8988T (cell line): ENCODE data around the gene GLP1R.

Experiments
- DNase-seq: peaks from one replicate; pipeline ENCODE4 v3.0.0; 2011

Gene GLP1R

DNA sequence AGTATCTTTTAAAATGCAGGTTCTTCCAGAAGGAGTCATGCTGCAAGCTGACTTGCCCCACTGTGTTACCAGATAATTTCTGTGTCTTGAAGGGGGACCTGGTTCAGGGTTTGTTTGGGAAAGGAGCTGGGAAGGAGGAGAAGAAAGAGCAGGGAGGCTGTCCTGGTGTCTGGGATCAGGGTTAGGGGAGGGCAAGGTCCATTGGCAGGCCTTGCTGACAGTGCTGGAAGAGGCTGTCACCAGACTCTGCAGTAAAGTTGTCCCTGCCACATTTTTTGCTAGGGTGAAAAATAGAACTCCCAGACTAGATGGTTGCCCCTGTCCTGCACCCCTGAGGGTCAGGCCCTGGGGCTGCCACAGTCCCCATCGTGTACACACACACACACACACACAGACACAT is 14.9 kb downstream of the GLP1R start:
- no peak for DNase-seq

DNA sequence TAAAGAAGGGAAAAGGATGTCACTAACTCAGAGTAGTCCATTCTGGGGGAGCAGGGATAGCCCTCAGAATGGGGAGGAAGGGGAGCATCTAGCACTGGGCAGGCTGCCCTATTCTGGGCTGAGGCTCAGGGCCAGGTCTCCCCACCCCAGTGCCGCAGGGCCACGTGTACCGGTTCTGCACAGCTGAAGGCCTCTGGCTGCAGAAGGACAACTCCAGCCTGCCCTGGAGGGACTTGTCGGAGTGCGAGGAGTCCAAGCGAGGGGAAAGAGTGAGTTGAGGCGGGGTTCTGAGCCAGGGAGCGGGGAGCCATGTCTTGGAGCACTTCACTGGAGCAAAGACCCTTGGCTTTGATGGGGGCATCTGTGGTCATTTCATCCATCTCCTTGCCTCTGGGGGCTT is 17.0 kb downstream of the GLP1R start:
- DNase-seq, result no peak

- DNase-seq, result no peak
Measured at GRCh38 chr6:39068391-39068790, 19.8 kb downstream of the GLP1R start.

GRCh38 chr6:39072830-39073229 is 24.2 kb downstream of the GLP1R start:
- no peak for DNase-seq

GRCh38 chr6:39073471-39074355 is 25.1 kb downstream of the GLP1R start:
- DNase-seq, result no peak

DNA sequence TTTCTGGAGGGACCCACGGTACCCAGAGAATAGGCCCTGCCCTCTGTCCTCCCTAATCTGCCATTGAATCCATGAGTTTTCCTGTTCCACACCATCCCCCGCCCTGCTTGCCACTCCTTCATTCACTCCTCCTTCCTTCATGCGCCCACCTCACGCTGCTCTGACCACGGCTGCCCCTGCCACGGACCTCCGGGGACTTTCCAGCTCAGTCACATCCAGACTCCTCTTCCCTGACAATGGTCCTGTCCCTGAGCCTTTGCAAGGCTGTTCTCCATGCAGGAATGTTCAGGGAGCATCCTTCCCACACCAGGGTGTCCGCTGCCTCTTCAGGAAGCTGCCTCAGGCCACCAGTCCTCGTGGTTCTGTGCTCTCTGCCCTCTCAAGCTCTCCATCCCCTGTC is 25.9 kb downstream of the GLP1R start:
- DNase-seq, result no peak

DNA sequence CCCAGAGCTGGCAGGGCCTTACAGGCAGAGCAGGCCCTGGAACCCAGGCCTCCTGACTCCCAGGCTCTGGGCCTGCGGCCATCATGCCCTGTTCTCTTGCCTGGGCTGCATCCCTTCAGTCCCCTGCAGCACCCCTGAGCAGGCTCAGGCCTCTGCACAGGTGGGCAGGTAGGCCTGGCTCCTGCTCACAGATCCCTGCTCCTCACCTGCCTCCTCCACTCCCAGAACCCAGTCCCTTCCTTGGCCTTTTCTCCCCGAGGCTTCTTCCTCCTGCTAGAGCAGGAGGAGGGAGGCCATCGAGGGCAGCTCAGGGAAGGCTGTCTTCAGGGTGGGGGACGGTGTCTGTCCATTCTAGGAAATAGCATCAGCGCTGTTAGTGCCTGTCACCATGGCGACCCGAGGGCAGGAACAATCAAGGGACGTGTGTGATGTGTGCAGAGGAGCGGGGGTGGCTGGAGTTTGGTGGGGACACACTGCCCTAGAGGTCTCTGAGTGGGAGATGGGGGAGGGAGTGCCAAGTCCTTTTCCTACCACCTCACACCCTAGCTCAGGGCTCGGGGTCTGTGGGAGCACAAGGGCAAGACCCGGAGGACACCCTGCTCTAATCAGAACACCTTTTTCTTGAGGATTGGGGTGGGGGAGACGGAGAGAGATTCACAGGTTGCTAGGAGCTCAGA is 26.6 kb downstream of the GLP1R start:
- no peak for DNase-seq

DNA sequence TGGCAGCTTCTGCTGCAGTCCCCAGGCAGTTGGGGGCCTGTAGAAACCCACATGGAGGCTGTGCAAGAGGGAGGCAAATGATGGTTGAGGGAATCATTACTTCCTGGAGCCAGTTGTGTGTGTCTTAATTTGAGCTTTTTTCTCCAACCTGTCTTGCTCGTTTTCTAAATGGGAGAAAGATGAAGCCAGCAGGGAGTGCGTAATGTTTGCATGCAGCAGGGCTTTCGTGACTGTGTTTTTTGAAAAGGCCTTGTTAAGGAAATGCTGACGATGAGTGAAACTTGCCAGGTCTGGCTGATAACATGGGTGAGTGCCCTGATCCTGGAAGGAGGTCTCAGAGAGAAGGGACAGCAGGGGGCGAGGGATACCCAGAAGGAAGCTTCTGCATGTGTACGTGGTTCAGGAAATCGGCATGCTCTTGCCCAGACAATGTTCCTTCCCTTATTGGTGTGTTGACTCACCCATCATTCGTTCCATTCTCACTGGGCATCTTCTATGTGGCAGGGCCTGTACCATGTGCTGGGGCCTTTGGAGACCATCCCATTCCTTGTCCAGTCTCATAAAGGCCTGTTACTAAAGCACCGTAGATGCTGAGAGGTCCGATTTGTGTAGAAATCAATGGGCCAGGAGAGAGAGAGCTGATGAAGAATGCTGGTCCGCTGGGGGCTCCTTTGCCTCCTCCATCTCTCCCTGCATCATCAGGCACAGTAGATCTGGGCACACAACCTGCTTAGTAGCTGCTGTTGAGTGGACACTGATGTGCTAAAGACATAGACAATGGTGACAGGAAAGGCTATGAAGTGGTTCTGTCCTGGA is 27.4 kb downstream of the GLP1R start:
- no peak for DNase-seq

- no peak for DNase-seq
Measured at GRCh38 chr6:39076623-39077535, 28.3 kb downstream of the GLP1R start.

DNA sequence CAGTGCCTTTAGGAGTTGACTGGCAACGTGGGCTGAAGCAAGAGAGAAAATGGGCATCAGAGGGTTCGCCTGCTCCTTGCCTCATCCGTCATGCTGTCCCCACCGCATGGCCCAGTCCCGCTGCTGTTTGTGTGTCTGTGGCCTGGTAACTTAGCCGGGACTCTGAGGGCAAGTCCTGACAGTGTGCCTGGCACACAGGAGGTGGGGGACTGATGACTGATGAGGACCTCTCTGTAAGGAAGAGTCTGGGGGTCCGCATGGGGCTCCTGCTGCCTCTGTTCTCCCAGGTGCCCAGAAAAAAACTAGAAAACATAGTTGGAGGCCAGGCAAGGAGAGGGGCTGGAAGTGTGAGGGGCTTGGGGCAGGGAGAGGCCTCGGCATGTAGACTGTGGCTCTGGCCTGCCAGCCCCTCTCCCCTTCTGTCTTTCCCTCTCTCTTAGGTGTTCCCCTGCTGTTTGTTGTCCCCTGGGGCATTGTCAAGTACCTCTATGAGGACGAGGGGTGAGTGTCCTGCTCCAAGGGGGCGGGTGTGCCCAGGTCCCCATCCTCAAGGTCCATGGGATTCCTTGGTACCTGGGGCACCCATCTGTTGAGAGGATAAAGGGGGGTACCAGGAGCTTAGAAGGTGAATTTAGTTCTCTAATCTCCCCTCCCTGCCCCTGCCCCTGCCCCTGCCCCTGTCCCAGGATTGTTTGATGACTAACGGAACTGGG is 29.5 kb downstream of the GLP1R start:
- no peak for DNase-seq

GRCh38 chr6:39078695-39079094 is 30.1 kb downstream of the GLP1R start:
- no peak for DNase-seq

DNA sequence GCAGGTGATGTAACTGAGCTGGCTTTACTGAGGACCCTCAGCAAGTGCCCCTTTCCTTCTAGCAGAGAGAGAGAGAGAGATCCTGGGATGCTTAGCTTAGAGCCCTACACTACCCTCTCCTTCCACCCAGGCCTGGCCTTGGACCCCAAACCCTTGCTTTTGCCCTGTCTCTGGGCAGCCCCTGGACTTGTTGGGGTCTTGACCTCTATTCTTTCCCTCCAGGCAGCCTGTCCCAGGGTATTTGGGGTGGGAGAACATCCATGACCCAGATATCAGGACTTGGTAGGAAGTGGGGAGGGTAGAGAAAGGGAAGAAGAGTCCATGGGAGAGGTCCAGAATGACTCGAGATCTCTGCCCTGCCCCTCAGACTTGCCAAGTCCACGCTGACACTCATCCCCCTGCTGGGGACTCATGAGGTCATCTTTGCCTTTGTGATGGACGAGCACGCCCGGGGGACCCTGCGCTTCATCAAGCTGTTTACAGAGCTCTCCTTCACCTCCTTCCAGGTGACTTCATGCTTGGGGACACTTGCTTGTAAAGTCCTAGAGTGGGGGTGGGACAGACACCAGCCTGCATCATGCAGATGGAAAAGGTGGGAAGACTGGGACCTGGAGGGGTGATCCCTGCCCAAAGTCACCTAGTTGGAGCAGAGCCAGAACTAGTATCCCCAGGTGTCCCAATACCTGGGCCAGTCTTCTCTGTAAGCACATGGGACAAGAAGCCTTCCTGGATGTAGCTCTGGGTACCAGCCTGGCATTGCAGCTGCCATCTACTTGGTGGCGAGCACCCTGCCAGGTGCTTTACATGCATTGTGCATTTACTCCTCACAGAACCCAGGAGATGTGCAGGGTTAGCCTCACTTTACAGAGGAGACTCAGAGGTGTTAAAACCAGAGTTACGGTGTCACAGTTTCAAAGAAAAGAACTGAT is 30.9 kb downstream of the GLP1R start:
- no peak for DNase-seq

- no peak for DNase-seq
Measured at GRCh38 chr6:39080246-39080875, 31.8 kb downstream of the GLP1R start.

DNA sequence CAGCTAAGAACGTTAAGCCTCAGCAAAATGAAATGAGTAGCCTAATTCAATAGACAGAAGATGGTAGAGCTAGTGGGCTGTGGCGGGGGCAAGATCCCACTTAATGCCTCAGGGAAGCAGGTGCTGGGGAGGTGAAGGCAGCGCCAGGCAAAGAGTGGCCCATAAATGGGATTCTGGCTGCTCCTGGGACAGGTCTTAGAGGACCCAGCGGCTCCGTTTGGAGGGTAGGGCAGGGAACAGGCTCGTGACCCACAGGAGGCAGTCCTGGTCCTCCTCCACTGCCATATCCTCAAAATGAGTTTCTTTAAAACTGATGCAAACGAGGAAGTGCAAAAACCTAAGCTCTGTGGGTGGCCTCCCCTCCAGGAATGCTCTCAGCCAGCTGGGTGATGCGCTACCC is 33.7 kb downstream of the GLP1R start:
- no peak for DNase-seq

DNA sequence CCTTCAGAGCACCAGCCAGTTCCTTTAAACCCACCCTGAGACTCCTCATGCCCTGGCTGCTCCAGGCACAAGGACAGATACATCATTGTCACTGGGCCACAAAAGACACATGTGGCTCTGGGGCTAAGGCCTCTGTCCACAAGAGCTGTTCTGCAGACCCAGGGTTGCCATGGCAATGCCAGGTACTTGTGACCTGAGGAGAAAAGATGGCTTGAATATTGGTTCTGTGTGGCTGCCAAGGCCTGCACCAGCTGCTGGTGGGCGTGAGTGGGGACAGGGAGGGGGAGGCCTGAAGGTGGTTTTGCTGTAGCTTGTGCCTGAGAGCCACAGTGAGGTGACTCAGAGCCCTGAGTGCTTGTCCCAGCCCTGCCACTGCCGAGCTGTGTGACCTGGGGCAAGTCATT is 34.7 kb downstream of the GLP1R start:
- DNase-seq, result no peak

- no peak for DNase-seq
Measured at GRCh38 chr6:39084506-39084905, 35.9 kb downstream of the GLP1R start.

DNA sequence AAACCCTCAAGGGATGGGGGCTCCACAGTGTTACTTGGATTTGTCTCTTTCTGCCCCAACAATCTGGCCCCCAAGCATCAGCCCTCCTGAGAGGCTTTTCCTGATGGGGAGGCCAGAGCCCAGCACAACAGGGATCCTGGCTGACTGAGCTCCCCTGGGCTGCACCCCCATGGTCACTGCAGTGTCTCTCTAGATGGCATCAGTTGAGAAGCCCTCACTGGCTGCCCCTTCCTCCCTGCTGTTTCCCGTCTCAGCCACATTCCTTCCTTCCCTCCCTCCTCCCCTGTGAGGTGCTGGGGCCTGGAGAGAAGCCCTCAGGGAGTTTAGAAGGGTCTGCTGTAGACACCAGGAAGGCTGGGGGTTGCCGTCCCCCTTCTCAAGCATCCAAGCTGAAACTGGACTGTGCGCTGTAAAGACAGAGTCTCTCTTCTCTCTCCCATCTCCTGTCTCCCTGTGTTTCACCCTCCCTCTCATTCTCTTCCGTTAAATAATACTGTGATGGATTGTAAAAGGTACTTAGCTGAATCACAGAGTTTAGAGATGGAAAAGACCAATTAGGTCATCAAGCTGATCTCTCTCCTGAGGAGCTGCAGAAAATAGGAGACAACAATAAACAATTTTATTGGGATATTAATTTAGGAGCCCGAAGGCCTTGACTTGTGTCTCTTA is 36.7 kb downstream of the GLP1R start:
- DNase-seq, result no peak

GRCh38 chr6:39086294-39086693 is 37.7 kb downstream of the GLP1R start:
- DNase-seq, result no peak

- DNase-seq, result no peak
Measured at GRCh38 chr6:39086711-39087110, 38.1 kb downstream of the GLP1R start.

DNA sequence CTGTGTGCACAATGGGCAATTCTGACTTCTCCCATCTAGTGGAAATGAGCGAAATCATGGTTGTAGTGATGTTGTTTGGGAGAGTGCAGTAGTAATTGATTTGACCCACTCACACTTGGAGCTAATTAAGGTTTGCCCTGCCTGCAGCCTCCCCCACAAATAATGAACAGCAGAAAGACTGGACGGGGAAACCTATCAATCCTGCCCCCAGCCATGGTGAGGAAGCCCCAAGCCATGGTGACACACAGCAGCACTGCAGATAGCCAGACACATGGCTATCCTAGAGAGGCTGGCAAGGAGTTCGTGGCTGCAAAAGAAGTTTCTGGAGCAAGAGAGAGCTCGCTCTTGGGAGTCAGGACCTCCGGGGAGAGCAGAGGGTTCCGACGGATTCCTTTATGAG is 38.6 kb downstream of the GLP1R start:
- no peak for DNase-seq
